Measurements from ENCODE around the gene MRGPRF. TPM values are rescaled to one million over a fixed set of nuclear protein-coding genes. Genes with fewer than 3 reads are reported as not detected.

The MRGPRF gene
- total RNA-seq, 4 donors from 2014 or later, result 34.2 to 67.9 (median 46.3) TPM

DNA sequence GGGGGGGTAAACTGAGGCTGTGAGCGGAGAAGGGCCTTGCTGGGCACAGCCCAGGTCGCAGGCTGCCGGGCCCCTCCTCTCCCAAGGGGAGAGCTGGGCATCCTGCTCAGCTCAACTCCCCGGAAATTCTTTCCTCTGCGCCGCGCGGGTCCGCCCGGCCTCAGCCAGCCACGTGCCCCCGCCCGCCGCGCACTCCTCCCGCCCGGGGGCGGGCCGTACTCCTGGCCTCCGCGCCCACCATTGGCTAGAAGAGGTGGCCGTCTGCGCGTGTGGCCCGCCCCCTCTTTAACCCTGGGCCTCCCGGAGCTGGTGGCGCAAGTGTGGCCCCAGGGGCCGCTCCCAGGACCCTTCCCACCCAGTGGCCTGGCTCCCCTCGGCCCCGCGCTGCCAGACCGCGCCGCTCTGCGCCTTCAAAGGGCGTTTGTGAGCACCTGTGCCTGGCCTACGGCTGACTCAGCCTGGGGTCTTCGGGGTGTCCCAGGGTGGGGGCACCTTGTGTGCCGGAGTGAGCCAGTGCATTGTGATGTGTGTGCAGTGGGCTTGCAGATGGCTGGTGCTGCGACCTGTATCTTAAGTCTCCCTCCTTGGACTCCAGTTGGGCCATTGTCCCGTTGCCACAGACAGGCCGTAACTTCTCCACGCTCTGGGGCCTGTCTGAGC is 2.0 kb downstream of the MRGPRF start:
- Histone ChIP-seq H3K4me1 (peaks cover 0 to 82% (median 53%) of the 10 kb centered on the region in 4 donors), H3K4me3 (peak overlapping the region; percentile 33 to 60 (median 40)), H3K27me3 (no peaks in the 10 kb centered on the region), H3K9me3 (no peaks in the 10 kb centered on the region), H3K27ac (peak overlapping the region; percentile 71 to 95 (median 84)), H3K36me3 (peaks cover 0 to 4% (median 0%) of the 10 kb centered on the region in 3 donors)
- peak; percentile 69 to 72 for DNase-seq (ENCODE audit: low spot score in 2 of 2)
- 16 to 17% methylated on average over 21 of the region's 43 CpGs for whole genome bisulfite sequencing, 2 donors
- TF ChIP-seq POLR2A (IDR thresholded peaks at IDR 0.05), result peak; percentile 56 to 65
- TF ChIP-seq, protein P1, sequence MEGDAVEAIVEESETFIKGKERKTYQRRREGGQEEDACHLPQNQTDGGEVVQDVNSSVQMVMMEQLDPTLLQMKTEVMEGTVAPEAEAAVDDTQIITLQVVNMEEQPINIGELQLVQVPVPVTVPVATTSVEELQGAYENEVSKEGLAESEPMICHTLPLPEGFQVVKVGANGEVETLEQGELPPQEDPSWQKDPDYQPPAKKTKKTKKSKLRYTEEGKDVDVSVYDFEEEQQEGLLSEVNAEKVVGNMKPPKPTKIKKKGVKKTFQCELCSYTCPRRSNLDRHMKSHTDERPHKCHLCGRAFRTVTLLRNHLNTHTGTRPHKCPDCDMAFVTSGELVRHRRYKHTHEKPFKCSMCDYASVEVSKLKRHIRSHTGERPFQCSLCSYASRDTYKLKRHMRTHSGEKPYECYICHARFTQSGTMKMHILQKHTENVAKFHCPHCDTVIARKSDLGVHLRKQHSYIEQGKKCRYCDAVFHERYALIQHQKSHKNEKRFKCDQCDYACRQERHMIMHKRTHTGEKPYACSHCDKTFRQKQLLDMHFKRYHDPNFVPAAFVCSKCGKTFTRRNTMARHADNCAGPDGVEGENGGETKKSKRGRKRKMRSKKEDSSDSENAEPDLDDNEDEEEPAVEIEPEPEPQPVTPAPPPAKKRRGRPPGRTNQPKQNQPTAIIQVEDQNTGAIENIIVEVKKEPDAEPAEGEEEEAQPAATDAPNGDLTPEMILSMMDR (IDR thresholded peaks at IDR 0.05), result peak in 1 of 5 experiments; percentile 12
- peak in 1 of 2 donors; percentile 43 for TF ChIP-seq EP300 (IDR thresholded peaks at IDR 0.05)

DNA sequence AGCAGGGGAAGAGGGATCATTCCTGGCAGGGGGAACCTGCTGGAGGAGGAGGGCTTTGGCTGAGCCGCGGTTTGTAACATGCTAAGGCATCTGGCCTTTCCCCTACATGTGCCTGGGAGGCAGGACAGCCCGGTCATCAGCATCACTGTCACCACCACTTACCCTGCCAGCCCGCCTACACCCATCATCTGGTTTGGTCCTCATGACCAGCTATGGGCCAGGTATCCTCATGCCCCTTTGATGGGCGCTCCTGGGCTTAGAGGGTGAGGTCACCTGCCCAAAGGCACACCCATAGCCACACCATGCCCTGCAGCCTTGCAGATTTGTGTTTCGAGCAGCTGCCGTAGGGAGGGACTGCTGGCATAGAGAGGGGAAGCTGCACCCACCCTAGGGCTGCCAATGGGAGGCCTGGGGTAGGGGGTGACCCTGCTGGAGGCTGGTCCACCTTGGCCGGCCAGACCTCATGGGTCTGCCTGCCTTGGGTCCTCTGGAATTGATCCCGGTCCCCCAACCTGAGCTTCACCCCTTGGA is 2.6 kb downstream of the MRGPRF start:
- 46 to 48% methylated on average over 8 to 9 of the region's 9 CpGs for WGBS, 2 donors
- Histone ChIP-seq H3K4me3 (peak overlapping the region; percentile 33 to 60 (median 40)), H3K9me3 (no peaks in the 10 kb centered on the region), H3K36me3 (peaks cover 0 to 10% (median 0%) of the 10 kb centered on the region in 3 donors), H3K27me3 (no peaks in the 10 kb centered on the region), H3K4me1 (peaks cover 0 to 82% (median 53%) of the 10 kb centered on the region in 4 donors), H3K27ac (peak overlapping the region; percentile 71 to 95 (median 84))
- TF ChIP-seq EP300 (IDR thresholded peaks at IDR 0.05) (no peak), POLR2A (IDR thresholded peaks at IDR 0.05) (no peak)
- TF ChIP-seq, protein P1 (IDR thresholded peaks at IDR 0.05), result no peak
- DNase-seq (ENCODE audit: low spot score in 2 of 2), result no peak

DNA sequence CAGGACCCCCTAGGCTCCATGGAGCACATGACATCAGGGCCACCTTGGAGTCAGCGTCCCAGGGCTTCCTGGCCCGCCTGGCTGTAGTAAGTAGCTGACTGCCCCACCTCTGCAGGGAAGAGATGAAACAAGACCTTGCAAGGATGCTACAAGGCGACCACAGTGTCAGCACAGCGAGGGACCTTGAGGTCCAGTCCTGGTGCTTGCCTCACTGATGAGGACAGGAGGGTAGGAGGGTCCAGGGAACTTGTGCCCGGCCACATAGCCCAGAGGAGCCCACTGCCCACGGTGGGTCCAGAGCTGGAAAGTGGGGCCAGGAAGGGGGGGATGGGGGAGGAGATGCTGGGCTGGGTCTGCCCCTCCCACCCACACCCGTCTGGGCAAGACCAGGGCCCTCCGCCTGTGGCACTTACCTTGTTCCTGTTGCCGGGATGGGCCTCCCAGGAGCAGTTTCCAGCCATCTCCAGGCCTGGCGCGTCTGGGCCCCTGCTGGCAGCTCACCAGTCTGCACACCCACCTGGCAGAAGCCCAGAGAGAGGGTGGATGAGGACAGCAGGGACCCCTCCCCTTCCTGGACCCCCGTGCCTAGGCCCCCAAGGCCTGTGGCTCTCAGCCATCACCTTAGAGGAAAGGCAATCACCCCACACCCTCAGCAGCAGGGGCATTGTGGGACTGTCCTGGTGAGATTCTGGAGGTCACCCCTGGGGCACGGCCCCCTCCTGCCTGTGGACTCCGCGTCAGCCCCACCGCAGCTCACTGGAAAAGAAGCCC is 3.4 kb downstream of the MRGPRF start:
- DNase-seq (ENCODE audit: low spot score in 2 of 2), result no peak
- Histone ChIP-seq H3K9me3 (no peaks in the 10 kb centered on the region), H3K27me3 (no peaks in the 10 kb centered on the region), H3K4me3 (peak overlapping the region in 1 of 4 donors; percentile 60), H3K27ac (peak overlapping the region; percentile 71 to 95 (median 84)), H3K36me3 (peaks cover 0 to 18% (median 0%) of the 10 kb centered on the region in 3 donors), H3K4me1 (peaks cover 0 to 81% (median 53%) of the 10 kb centered on the region in 4 donors)
- TF ChIP-seq POLR2A (IDR thresholded peaks at IDR 0.05) (no peak), EP300 (IDR thresholded peaks at IDR 0.05) (no peak)
- TF ChIP-seq, protein P1 (IDR thresholded peaks at IDR 0.05), result no peak
- WGBS, 2 donors, result 66 to 71% methylated on average over 6 to 15 of the region's 16 CpGs

DNA sequence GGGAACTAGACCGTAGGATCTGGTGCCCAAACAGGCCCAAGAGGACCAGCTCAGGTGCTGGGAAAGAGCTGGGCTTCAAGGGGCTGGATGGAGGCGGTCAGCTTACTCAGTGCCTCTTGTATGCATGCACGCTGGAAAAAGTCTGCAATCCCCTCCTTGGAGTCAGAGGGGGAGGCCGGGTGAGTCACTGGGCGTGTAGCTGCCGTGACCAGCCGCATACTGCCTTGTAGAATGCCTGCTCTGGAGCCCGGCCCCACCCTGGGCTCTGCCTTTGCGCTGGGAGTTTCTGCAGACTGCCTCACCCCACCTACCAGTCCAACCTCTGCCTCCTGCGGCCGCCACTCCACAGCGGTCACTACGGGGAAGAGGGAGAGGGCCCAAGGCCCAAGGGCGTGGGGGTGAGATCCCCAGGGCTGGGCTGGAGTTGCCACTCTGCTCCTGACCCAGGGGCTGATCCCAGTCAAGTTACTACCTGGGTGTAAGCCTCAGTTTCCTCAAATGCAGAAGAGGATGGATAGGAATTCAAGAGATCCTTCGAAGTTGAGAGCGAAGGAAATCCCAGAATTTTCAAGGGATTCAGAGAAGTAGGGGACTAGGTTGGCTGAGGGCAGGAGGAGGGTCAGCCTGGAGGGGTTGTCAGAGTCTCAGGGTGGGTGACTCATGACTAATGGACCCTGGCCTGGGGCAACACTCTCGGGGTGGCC is 4.2 kb downstream of the MRGPRF start:
- H3K27ac ChIP-seq, result peak overlapping the region; percentile 71 to 95 (median 84)
- peaks cover 0 to 75% (median 50%) of the 10 kb centered on the region in 4 donors for H3K4me1 ChIP-seq
- WGBS, 2 donors, result 31 to 35% methylated on average over 15 of the region's 17 CpGs
- H3K9me3 ChIP-seq, result no peaks in the 10 kb centered on the region
- peak; percentile 64 to 66 for DNase-seq (ENCODE audit: low spot score in 2 of 2)
- TF ChIP-seq EP300 (IDR thresholded peaks at IDR 0.05) (peak in 1 of 2 donors; percentile 77), POLR2A (IDR thresholded peaks at IDR 0.05) (peak in 1 of 2 donors; percentile 19)
- TF ChIP-seq, protein P1 (IDR thresholded peaks at IDR 0.05), result no peak
- H3K27me3 ChIP-seq, result no peaks in the 10 kb centered on the region
- H3K36me3 ChIP-seq, result peaks cover 0 to 26% (median 0%) of the 10 kb centered on the region in 3 donors
- no peak overlapping the region for H3K4me3 ChIP-seq
